ENCODE results near the gene CEP85. TPM values are rescaled to one million over a fixed set of nuclear protein-coding genes. Genes with fewer than 3 reads are reported as not detected.
A peak's percentile ranks its signal among the peaks of the same experiment; 100 is the strongest.

Gene CEP85
- total and polyA plus RNA-seq, 2 of the 13 experiments (the other 11 are each of a cell fraction or from before 2014, with no cell fraction given): 16.1 to 26.7 TPM

DNA sequence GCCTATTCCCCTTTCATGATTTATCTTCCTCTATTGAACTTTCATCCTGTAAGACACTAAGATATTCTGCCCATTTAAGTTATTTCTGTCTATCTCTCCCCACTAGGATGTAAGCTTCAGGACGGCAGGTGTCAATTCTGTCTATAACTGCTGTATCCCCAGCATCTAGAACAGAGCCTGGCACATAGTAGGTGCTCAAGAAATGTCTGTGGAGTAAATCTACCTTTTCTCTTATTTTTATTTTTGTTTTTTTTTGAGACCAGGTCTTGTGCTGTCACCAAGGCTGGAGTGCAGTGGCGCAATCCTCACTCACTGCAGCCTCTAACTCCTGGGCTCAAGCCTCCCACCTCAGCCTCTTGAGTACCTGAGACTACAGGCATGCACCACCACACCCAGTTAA lies 89.4 kb downstream of the CEP85 start (continued):
- TF ChIP-seq GPBP1L1 (CRISPR knock-in tag; IDR thresholded peaks at IDR 0.05): no peak
- TF ChIP-seq ZKSCAN1 (IDR thresholded peaks at IDR 0.05; ENCODE audit: low read length): 0 out of 2 replicates have a peak, but pooled peaks have one; percentile 21
- no peak for TF ChIP-seq ZNF234 (CRISPR knock-in tag; conservative IDR thresholded peaks at IDR 0.05)

GRCh38 chr1:26324550-26324949 lies 90.5 kb downstream of the CEP85 start:
- no TSS peak for BruUV-seq (replicated peaks)
- Histone ChIP-seq H4K20me1 (ENCODE audit: insufficient read depth, low read length) (no peaks in the 10 kb centered on the region), H3K9ac (ENCODE audit: insufficient read depth, low read depth, low read length) (no peak overlapping the region), H3K27ac (ENCODE audit: extremely low read length, insufficient read depth, low read length) (no peak overlapping the region), H3K4me1 (ENCODE audit: insufficient read depth, low read length) (no peaks in the 10 kb centered on the region), H3K4me2 (ENCODE audit: low read depth, low read length) (no peak overlapping the region), H3K9me3 (ENCODE audit: low read length) (no peaks in the 10 kb centered on the region), H2AFZ (ENCODE audit: low read length) (no peak overlapping the region), H3K27me3 (ENCODE audit: control insufficient read depth in 1 of 2, insufficient read depth in 2 of 2, low read length in 2 of 2) (no peaks in the 10 kb centered on the region), H3K36me3 (replicated peaks in 1 of 2; ENCODE audit: control insufficient read depth in 1 of 2, insufficient read depth in 2 of 2, low read length in 2 of 2) (no peaks in the 10 kb centered on the region), H3K4me3 (replicated peaks in 1 of 3; ENCODE audit: insufficient read depth in 1 of 3, low read depth in 2 of 3, low read length in 3 of 3) (no peak overlapping the region), H3K79me2 (ENCODE audit: insufficient read depth, low read length) (no peaks in the 10 kb centered on the region)
- DNase-seq (ENCODE audit: low spot score) (no peak), FAIRE-seq (no peak), ATAC-seq (no peak)
- TF ChIP-seq DNMT3B (CRISPR knock-in tag; conservative IDR thresholded peaks at IDR 0.05) (no peak), SNAI1 (CRISPR knock-in tag; IDR thresholded peaks at IDR 0.05; ENCODE audit: borderline replicate concordance) (no peak)
- ChIA-PET POLR2A (no interaction called here), CTCF (ENCODE audit: low intra/inter-chr PET ratio, low total read pairs) (no interaction called here)
- intact Hi-C loops (cut with micrococcal nuclease; ENCODE audit: unreplicated experiment) (no loop called here), in situ Hi-C loops (cut with HindIII; ENCODE audit: extremely low pct_ligation_motif_present, low pct_unique_long_range_greater_than_20kb) (loop anchor here (5.0 kb wide), 2 partner anchors 38 to 42 kb away; partner anchors contain the start of gene SH3BGRL3)
- 89% methylated on average over 3 of the region's 3 CpGs for WGBS (ENCODE audit: low lambda C conversion rate)

- WGBS (ENCODE audit: low lambda C conversion rate): 83% methylated on average over 5 of the region's 8 CpGs
- POLR2A ChIA-PET: interaction anchor here (1.1 to 2.7 kb wide), 4 partner anchors 23 to 48 kb away, joined by 3 to 12 read pairs (median 6); partner anchors contain the start of gene SH3BGRL3
- TF ChIP-seq ZNF747 (CRISPR knock-in tag; IDR thresholded peaks at IDR 0.05; ENCODE audit: borderline replicate concordance) (no peak), ZNF687 (CRISPR knock-in tag; IDR thresholded peaks at IDR 0.05) (peak; percentile 54), STAG1 (CRISPR knock-in tag; IDR thresholded peaks at IDR 0.05) (peak; percentile 58), RFX5 (IDR thresholded peaks at IDR 0.05; ENCODE audit: low read depth, low read length) (no peak), ZNF776 (CRISPR knock-in tag; IDR thresholded peaks at IDR 0.05) (no peak)
Measured at GRCh38 chr1:26327956-26328362, 94.0 kb downstream of the CEP85 start.

More at GRCh38 chr1:26327956-26328362, 94.0 kb downstream of the CEP85 start:
- FAIRE-seq: no peak
- H3K9me3 ChIP-seq (ENCODE audit: low read length): no peaks in the 10 kb centered on the region
- BruUV-seq (replicated peaks): no TSS peak
- DNase-seq (ENCODE audit: low spot score): no peak
- no peak overlapping the region for H3K4me3 ChIP-seq (replicated peaks in 1 of 3; ENCODE audit: insufficient read depth in 1 of 3, low read depth in 2 of 3, low read length in 3 of 3)
- no peak overlapping the region for H3K27ac ChIP-seq (ENCODE audit: extremely low read length, insufficient read depth, low read length)
- in situ Hi-C loops (cut with HindIII; ENCODE audit: extremely low pct_ligation_motif_present, low pct_unique_long_range_greater_than_20kb) (no loop called here), intact Hi-C loops (cut with micrococcal nuclease; ENCODE audit: unreplicated experiment) (no loop called here)
- peak; percentile 65 for ATAC-seq
- no peaks in the 10 kb centered on the region for H4K20me1 ChIP-seq (ENCODE audit: insufficient read depth, low read length)
- H2AFZ ChIP-seq (ENCODE audit: low read length): no peak overlapping the region
- no peaks in the 10 kb centered on the region for H3K27me3 ChIP-seq (ENCODE audit: control insufficient read depth in 1 of 2, insufficient read depth in 2 of 2, low read length in 2 of 2)
- no peaks in the 10 kb centered on the region for H3K36me3 ChIP-seq (replicated peaks in 1 of 2; ENCODE audit: control insufficient read depth in 1 of 2, insufficient read depth in 2 of 2, low read length in 2 of 2)
- H3K4me2 ChIP-seq (ENCODE audit: low read depth, low read length): no peak overlapping the region
- H3K79me2 ChIP-seq (ENCODE audit: insufficient read depth, low read length): no peaks in the 10 kb centered on the region
- no peaks in the 10 kb centered on the region for H3K4me1 ChIP-seq (ENCODE audit: insufficient read depth, low read length)
- CTCF ChIA-PET (ENCODE audit: low intra/inter-chr PET ratio, low total read pairs): interaction anchor here (2.5 kb wide), 1 partner anchor 36 kb away, joined by 12 read pairs; no protein-coding TSS in a partner anchor
- 0 out of 2 replicates have a peak overlapping the region, but pooled peaks have one; percentile 5 for H3K9ac ChIP-seq (ENCODE audit: insufficient read depth, low read depth, low read length)

Data from HepG2 (cell line).